GM19467 (cell line): ENCODE measurements around the gene DLG5.

Experiments
- ATAC-seq: cut with Tn5 transposase; IDR thresholded peaks from one replicate; pipeline ENCODE4 v1.9.1; 2021; ENCODE audit warnings: mild to moderate bottlenecking, moderate library complexity; ENCODE audit not compliant: unreplicated experiment

The DLG5 gene

GRCh38 chr10:77828377-77828776, 98.2 kb downstream of the DLG5 start:
- ATAC-seq: no peak

GRCh38 chr10:77827366-77827765, 99.2 kb downstream of the DLG5 start:
- no peak for ATAC-seq

DNA sequence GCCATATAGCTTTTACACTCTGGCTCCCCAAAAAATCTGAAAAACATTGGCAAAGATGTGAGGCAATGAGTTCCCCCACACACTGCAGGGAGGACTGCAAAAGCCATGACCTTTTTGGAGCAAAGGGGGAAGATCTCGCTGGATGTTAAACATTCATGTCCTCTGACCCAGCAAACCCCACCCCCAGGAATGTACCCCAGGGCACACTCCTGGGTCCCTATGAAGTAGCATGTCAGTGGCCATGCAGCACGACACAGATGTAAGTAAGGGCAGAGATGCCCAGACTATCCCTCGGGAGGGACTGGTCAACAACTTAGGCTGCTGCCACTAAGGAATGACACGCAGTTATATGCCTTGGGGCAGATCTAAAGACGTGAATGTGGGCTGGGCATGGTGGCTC, 100.6 kb downstream of the DLG5 start:
- ATAC-seq: no peak

DNA sequence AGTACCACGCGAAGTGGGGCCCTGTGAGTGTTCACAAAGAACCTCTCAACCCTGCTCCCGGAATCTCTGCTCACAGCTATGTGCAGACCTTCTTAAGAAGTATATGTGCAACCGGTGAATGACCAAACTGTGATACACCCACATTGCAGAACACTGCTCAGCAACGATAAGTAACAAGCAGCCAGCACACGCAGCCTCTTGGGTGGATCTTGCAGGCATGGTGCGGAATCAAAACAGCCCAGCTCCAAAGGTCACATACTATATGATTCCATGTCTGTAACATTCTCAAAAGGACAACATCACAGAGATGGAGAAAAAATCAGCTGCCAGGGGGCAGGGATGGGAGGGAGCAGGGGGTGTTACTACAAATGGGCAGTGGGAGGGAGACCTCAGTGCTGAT, 101.6 kb downstream of the DLG5 start:
- ATAC-seq: no peak

GRCh38 chr10:77823811-77824542, 102.6 kb downstream of the DLG5 start:
- no peak for ATAC-seq

DNA sequence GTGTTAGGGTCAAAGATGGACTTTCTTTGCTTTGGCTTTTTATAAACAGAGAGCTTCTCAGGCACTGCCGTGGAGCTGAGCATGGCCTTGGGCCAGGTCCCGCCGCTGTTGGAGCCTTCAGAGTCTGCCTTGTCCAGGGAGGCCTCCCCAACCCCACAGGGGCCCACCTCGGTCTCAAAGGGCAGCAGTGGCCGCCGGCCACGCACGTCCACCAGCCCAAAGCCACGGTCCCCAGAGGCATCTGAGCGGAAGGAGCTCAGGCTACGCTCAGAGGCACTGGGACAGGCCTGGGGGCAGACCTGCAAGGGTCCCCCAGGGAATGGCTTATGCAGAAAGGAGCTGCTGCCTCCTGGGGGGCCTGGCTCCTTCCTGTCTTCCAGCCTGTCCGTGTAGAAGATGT, 105.0 kb downstream of the DLG5 start:
- ATAC-seq: no peak

- ATAC-seq: no peak
Observed at GRCh38 chr10:77821036-77821435, 105.5 kb downstream of the DLG5 start.

DNA sequence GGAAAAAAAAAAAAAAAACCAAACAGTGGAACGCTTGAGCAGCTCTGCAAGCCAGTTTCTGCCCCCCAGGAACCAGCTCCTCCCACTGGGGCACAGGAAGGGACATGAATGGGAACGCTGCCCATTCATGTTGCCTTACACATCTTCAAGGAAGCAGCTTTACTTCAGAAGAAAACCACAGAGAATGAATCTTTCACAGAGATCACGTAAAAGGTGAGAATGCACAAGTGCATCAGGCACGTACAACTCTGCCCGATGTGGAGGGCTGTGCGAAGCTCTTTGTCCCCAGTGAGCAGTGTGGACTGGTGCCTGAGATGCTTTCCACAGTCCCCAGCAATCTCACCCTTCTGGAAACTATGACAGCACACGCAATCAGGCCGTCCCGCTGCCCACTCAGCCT, 106.2 kb downstream of the DLG5 start:
- no peak for ATAC-seq

DNA sequence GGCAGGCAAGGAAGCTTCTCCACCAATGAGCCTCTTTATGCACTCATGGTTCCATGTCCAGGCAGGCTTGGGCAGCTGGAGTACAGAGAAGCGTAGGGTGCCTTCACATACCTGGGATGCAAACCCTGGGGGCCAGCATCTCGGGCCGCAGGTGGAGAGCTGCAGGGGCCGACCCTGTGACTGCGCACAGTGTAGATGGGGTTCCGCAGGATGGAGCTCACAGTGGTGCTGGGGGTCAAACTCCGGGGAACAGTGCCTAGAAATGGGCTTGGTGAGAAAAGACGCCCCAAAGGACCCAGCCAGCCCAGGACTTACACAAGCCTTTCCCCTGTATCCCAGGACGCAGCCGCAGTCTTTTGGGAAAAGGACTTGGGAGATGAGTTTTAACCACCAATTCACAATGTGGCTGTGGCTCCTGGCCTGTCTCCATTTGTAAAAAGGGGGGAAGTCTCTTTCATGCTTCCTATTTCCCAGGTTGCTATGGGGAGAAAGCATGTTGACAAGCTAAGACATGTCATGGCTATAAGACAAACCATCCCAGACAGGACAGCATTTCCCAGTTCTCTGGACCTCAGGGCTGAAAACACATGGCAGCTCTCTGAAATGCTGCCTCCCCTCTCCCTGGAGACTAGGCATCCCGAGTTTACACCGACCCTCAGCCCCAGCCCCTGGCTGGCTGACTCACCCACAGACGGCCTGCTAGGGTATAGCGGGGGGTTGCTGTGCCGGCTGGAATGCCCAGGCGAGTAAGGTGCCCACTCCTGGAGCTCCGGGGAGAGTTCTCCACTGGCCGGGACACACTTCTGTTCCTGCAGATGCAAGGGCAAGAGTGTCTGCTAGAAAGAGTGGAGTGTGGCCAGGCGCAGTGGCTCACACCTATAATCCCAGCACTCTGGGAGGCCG, 107.1 kb downstream of the DLG5 start:
- ATAC-seq: no peak

- no peak for ATAC-seq
Observed at GRCh38 chr10:77818378-77818777, 108.2 kb downstream of the DLG5 start.

- no peak for ATAC-seq
Observed at GRCh38 chr10:77817541-77817940, 109.0 kb downstream of the DLG5 start.

DNA sequence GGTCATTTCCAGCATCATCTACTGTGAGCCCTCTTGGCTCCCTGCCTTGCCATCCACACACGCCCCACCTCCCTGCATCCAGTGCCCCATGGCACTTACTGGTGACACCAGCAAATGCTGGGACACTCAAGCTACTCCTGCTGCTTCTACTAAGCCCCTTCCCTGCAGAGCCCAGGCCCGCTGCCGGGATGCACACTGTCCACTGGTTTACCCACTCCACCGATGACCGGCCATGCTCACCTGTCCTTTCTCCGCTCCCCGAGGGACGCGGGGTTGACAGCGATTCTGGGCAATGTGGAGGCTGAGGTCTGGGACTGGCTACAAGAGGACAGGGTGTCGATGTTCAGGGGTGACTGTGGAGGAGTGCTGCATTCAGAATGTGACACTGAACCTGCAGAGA, 110.2 kb downstream of the DLG5 start:
- no peak for ATAC-seq

- no peak for ATAC-seq
Observed at GRCh38 chr10:77812741-77813140, 113.8 kb downstream of the DLG5 start.

- ATAC-seq: no peak
Observed at GRCh38 chr10:77811831-77812430, 114.6 kb downstream of the DLG5 start.

GRCh38 chr10:77810446-77811335, 115.9 kb downstream of the DLG5 start:
- no peak for ATAC-seq

- ATAC-seq: no peak
Observed at GRCh38 chr10:77809336-77809735, 117.2 kb downstream of the DLG5 start.

DNA sequence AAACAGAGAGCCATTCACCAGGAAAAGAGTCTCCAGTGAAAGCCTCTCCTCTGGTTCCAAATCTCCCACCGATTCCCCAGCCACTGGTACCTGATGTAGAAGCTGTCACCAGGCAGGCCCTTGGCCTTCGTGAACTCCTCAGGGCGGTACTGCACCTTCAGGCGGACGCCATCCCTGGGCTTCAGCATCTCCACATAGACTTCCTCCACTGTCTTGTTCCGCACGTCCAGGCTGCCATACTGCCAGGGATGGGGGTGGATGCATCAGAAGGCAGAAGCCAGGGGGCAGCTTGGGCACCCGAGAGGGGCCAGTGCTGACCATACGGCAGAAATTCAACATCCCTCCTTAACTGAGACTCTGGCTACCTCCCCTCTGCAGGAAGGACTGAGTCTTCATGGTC, 118.8 kb downstream of the DLG5 start:
- no peak for ATAC-seq

DNA sequence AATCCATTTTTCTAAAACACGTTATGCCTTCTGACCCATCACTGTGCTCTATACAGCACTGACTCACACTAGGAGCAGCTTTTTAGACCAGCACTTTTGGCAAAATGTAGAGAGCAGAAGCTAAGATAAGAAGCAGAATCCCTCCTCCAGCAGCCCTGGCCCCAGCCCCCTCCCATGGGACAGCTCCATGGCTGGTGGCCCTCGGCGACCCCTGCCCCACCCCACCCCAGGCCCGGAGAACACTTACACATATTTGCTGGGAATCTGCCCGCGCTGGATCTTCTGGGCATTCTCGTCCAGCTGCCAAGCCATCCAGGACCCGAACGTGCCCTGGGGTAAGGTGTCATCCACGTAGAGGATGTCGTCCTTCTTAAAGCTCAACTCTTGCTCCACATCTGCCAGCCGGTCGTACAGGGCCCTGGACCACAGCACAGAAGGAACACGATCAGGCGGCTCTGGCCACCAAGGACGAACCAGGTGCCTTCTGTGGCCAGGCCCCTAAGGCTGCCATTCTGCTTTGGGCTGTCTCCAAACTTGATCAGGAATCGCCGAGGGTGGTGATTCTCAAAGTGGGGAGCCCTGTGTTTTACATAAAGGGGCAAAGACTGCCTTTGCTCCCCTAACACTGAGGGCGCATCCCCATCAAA, 119.9 kb downstream of the DLG5 start:
- ATAC-seq: no peak

DNA sequence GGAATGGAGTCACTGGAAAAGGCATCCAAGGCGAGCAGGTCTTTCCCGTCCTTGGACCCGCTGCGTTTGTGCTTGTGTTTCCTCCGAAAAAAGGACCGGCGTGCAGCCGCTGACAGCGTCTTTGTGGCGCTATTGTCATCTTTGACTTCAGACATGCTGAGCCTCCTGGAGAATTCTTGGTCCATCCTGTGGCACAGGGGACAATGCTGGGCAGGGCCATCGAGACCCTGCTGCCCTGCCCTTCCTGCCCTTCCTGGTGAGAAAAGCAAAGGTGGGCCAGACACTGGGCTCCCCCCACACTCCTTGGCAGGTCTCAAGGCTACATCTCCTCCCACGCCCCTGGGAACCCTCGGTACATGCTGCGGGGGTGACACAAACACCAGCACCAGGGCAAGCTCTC, 120.9 kb downstream of the DLG5 start:
- ATAC-seq: no peak

DNA sequence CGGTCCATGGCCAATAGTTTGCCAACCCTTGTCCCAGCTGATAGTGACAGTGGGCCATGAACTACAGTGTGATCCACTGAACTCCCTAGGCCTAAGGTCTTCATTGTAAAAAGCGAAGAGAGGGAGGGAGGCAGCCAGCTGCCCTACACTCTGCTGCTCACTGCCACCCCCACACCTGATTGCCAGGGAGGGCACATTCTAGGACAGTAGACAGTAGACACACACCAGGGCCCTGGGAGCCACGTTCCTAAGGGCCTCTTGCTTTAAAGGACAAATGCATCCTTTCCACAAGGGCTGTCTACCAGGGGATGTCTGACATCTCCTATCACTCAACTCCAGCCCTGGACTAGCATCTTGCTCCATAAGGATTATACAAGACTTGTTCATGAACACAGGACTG, 122.2 kb downstream of the DLG5 start:
- ATAC-seq: no peak
